Measurements from ENCODE around the gene ERFE. TPM values are rescaled to one million over a fixed set of nuclear protein-coding genes. Genes with fewer than 3 reads are reported as not detected.

ERFE gene
- total RNA-seq, 1 donor, result 1.8 TPM

DNA sequence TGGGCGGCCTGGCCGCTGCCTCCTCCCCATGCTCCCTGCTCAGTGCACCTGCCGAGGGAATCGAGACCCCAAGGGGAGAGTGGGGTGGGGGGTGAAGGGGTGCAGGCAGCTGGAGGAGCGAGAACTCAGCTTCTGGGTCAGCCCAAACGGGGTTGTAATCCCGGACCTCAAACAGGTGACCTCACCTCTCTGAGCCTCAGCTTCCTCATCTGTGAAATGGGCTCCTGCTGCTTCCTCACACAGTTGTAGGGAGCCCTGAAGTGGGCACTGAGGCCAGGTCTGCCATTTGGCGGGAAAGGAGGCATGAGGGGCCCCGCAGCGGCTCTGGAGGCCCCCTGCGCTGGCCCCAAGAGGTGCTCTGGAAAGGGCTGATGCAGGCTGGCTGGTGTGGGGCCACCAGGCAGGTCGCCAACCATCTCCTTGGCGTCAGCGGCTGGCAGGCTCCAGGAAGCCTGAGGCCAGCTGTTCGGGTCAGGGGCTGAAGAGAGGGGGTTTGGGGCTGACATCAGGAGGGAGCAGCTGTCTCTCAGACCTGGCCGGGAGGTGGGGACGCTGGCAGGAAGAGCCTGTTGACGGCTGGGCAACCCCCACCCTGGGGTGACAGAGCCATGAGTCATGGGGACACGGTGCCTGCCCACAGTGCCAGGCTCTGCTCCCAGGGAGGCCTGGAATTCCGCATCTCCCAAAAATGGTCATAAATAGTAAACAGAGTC is 15.4 kb upstream of the ERFE start:
- peak overlapping the region; percentile 18 for H3K4me3 ChIP-seq (ENCODE audit: insufficient read depth, low read length)
- no peaks in the 10 kb centered on the region for H4K20me1 ChIP-seq (ENCODE audit: insufficient read depth, low read length)
- H3K36me3 ChIP-seq (ENCODE audit: insufficient read depth, low read length), result no peaks in the 10 kb centered on the region
- H2AFZ ChIP-seq (ENCODE audit: low read length), result no peak overlapping the region
- H3K4me2 ChIP-seq (ENCODE audit: insufficient read depth, low read length), result no peak overlapping the region
- TF ChIP-seq, protein P1, sequence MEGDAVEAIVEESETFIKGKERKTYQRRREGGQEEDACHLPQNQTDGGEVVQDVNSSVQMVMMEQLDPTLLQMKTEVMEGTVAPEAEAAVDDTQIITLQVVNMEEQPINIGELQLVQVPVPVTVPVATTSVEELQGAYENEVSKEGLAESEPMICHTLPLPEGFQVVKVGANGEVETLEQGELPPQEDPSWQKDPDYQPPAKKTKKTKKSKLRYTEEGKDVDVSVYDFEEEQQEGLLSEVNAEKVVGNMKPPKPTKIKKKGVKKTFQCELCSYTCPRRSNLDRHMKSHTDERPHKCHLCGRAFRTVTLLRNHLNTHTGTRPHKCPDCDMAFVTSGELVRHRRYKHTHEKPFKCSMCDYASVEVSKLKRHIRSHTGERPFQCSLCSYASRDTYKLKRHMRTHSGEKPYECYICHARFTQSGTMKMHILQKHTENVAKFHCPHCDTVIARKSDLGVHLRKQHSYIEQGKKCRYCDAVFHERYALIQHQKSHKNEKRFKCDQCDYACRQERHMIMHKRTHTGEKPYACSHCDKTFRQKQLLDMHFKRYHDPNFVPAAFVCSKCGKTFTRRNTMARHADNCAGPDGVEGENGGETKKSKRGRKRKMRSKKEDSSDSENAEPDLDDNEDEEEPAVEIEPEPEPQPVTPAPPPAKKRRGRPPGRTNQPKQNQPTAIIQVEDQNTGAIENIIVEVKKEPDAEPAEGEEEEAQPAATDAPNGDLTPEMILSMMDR (IDR thresholded peaks at IDR 0.05; ENCODE audit: extremely low read depth, low read depth, low read length), result no peak
- peak; percentile 97 for DNase-seq (ENCODE audit: insufficient read length, low spot score, missing footprints)
- no peaks in the 10 kb centered on the region for H3K9me3 ChIP-seq (ENCODE audit: low read depth, low read length)
- no peaks in the 10 kb centered on the region for H3K27me3 ChIP-seq (ENCODE audit: insufficient read depth, low read length)
- peaks cover 11% of the 10 kb centered on the region for H3K4me1 ChIP-seq (ENCODE audit: insufficient read depth, low read length)
- H3K79me2 ChIP-seq (ENCODE audit: insufficient read depth, low read length), result no peaks in the 10 kb centered on the region
- no peak overlapping the region for H3K27ac ChIP-seq (ENCODE audit: low read depth, low read length)

DNA sequence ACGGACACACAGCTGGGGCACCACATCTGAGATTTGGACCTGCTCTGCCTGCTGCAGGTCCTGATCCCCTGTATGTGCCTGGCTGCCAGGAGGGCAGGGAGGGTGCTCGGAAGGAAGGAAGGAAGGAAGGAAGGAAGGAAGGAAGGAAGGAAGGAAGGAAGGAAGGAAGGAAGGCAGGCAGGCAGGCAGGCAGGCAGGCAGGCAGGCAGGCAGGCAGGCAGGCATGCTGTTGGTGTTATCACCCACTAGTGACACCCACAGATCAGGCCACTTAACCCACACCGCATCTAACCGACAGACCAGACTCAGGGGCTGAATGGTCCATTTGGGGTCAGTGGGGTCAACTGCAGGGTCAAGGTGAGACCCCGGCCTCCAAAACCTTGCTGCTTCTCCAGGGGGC is 14.5 kb upstream of the ERFE start:
- H3K4me2 ChIP-seq (ENCODE audit: insufficient read depth, low read length), result no peak overlapping the region
- TF ChIP-seq, protein P1 (IDR thresholded peaks at IDR 0.05; ENCODE audit: extremely low read depth, low read depth, low read length), result no peak
- no peak overlapping the region for H3K27ac ChIP-seq (ENCODE audit: low read depth, low read length)
- DNase-seq (ENCODE audit: insufficient read length, low spot score, missing footprints), result no peak
- H3K4me1 ChIP-seq (ENCODE audit: insufficient read depth, low read length), result peaks cover 11% of the 10 kb centered on the region
- no peak overlapping the region for H2AFZ ChIP-seq (ENCODE audit: low read length)
- H3K36me3 ChIP-seq (ENCODE audit: insufficient read depth, low read length), result no peaks in the 10 kb centered on the region
- H3K27me3 ChIP-seq (ENCODE audit: insufficient read depth, low read length), result no peaks in the 10 kb centered on the region
- no peaks in the 10 kb centered on the region for H3K9me3 ChIP-seq (ENCODE audit: low read depth, low read length)
- H3K79me2 ChIP-seq (ENCODE audit: insufficient read depth, low read length), result no peaks in the 10 kb centered on the region
- H3K4me3 ChIP-seq (ENCODE audit: insufficient read depth, low read length), result no peak overlapping the region
- no peaks in the 10 kb centered on the region for H4K20me1 ChIP-seq (ENCODE audit: insufficient read depth, low read length)

DNA sequence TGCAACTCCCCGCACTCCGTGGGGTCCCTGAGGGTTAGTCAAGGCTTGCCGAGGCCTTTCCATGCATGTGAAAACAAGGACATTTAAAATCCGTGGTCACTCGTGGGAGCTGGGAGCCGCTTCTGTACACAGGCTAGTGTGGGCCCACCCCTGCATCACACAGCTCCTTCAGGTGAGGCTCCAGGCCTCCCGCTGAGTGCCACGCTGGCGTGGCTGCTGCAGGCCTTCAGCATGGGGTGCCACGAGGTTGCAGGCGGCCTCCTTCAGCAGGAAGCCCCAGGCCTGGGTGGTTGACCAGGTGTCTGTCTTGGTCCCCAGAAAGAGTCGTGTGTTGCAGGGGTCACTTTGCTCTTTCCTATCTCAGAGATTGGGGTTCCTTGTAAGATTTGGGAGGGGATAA is 13.7 kb upstream of the ERFE start:
- DNase-seq (ENCODE audit: insufficient read length, low spot score, missing footprints), result no peak
- no peaks in the 10 kb centered on the region for H3K36me3 ChIP-seq (ENCODE audit: insufficient read depth, low read length)
- H3K79me2 ChIP-seq (ENCODE audit: insufficient read depth, low read length), result no peaks in the 10 kb centered on the region
- H3K4me2 ChIP-seq (ENCODE audit: insufficient read depth, low read length), result no peak overlapping the region
- no peak overlapping the region for H3K4me3 ChIP-seq (ENCODE audit: insufficient read depth, low read length)
- H2AFZ ChIP-seq (ENCODE audit: low read length), result no peak overlapping the region
- TF ChIP-seq, protein P1 (IDR thresholded peaks at IDR 0.05; ENCODE audit: extremely low read depth, low read depth, low read length), result no peak
- peaks cover 11% of the 10 kb centered on the region for H3K4me1 ChIP-seq (ENCODE audit: insufficient read depth, low read length)
- H3K27me3 ChIP-seq (ENCODE audit: insufficient read depth, low read length), result no peaks in the 10 kb centered on the region
- no peaks in the 10 kb centered on the region for H4K20me1 ChIP-seq (ENCODE audit: insufficient read depth, low read length)
- no peak overlapping the region for H3K27ac ChIP-seq (ENCODE audit: low read depth, low read length)
- H3K9me3 ChIP-seq (ENCODE audit: low read depth, low read length), result no peaks in the 10 kb centered on the region

DNA sequence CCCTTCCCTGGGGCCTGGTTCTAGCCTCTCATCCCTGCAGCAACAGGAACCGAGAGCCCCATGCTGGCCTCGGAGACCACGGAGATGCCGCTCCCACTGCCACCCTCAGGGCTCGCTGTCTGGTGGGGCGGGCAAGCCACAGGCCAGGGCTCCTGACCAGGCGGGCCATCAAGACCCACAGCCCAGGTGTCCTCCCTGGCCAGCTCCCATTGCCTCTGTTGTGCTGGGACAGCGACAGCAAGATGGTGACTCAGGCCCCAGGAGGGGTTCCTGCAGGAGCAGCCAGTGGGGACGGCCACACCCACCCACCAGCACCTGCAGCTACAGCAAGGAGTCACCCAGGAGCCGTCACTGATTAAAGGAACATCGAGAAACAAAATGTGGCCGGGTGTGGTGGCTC is 12.9 kb upstream of the ERFE start:
- H3K4me1 ChIP-seq (ENCODE audit: insufficient read depth, low read length), result peaks cover 11% of the 10 kb centered on the region
- no peaks in the 10 kb centered on the region for H3K36me3 ChIP-seq (ENCODE audit: insufficient read depth, low read length)
- H3K4me3 ChIP-seq (ENCODE audit: insufficient read depth, low read length), result no peak overlapping the region
- H3K9me3 ChIP-seq (ENCODE audit: low read depth, low read length), result no peaks in the 10 kb centered on the region
- no peaks in the 10 kb centered on the region for H4K20me1 ChIP-seq (ENCODE audit: insufficient read depth, low read length)
- H3K79me2 ChIP-seq (ENCODE audit: insufficient read depth, low read length), result no peaks in the 10 kb centered on the region
- H3K4me2 ChIP-seq (ENCODE audit: insufficient read depth, low read length), result no peak overlapping the region
- no peak overlapping the region for H3K27ac ChIP-seq (ENCODE audit: low read depth, low read length)
- H3K27me3 ChIP-seq (ENCODE audit: insufficient read depth, low read length), result no peaks in the 10 kb centered on the region
- DNase-seq (ENCODE audit: insufficient read length, low spot score, missing footprints), result no peak
- no peak overlapping the region for H2AFZ ChIP-seq (ENCODE audit: low read length)
- TF ChIP-seq, protein P1 (IDR thresholded peaks at IDR 0.05; ENCODE audit: extremely low read depth, low read depth, low read length), result no peak
